T follicular helper cell (primary cell): ENCODE measurements around the gene EDN1.
A peak's percentile ranks its signal among the peaks of the same experiment; 100 is the strongest.

Experiments
- DNase-seq: peaks from one replicate; pipeline ENCODE4 v3.0.0-alpha.2; 2020; ENCODE audit warnings: low read depth
- total RNA-seq, 2 experiments: gene quantifications; one replicate each; lab custom pipeline; 2026; lab: John Stamatoyannopoulos, UW

Gene EDN1
- 0.35 to 0.96 reads per million in 2 experiments for total RNA-seq

GRCh38 chr6:12289933-12290820 is at the start of gene EDN1:
TSS of gene EDN1 (plus strand) at chr6:12290361. CDS start at chr6:12290630, 269 bp downstream.
- DNase-seq: peak; percentile 15

GRCh38 chr6:12241493-12242175 is 48.5 kb upstream of the EDN1 start:
- DNase-seq: no peak

- DNase-seq: no peak
Measured at GRCh38 chr6:12243169-12243568, 47.0 kb upstream of the EDN1 start.

GRCh38 chr6:12245360-12245759 is 44.8 kb upstream of the EDN1 start:
- DNase-seq: no peak

GRCh38 chr6:12245763-12246718 is 44.1 kb upstream of the EDN1 start:
- DNase-seq: no peak

- DNase-seq: no peak
Measured at GRCh38 chr6:12246900-12247299, 43.3 kb upstream of the EDN1 start.

- DNase-seq: no peak
Measured at GRCh38 chr6:12249541-12250382, 40.4 kb upstream of the EDN1 start.

- DNase-seq: no peak
Measured at GRCh38 chr6:12250383-12250770, 39.8 kb upstream of the EDN1 start.

- DNase-seq: no peak
Measured at GRCh38 chr6:12254210-12254609, 36.0 kb upstream of the EDN1 start.

GRCh38 chr6:12258191-12258590 is 32.0 kb upstream of the EDN1 start:
- no peak for DNase-seq

GRCh38 chr6:12258591-12259075 is 31.5 kb upstream of the EDN1 start:
- DNase-seq: no peak

- DNase-seq: no peak
Measured at GRCh38 chr6:12260458-12261093, 29.6 kb upstream of the EDN1 start.

GRCh38 chr6:12261502-12261901 is 28.7 kb upstream of the EDN1 start:
- no peak for DNase-seq

GRCh38 chr6:12262236-12263061 is 27.7 kb upstream of the EDN1 start:
- DNase-seq: no peak

- no peak for DNase-seq
Measured at GRCh38 chr6:12263403-12263802, 26.8 kb upstream of the EDN1 start.

- DNase-seq: no peak
Measured at GRCh38 chr6:12264671-12265070, 25.5 kb upstream of the EDN1 start.

- DNase-seq: no peak
Measured at GRCh38 chr6:12265296-12265695, 24.9 kb upstream of the EDN1 start.

GRCh38 chr6:12265791-12266190 is 24.4 kb upstream of the EDN1 start:
- no peak for DNase-seq

GRCh38 chr6:12266571-12266970 is 23.6 kb upstream of the EDN1 start:
- DNase-seq: no peak

GRCh38 chr6:12269110-12269509 is 21.1 kb upstream of the EDN1 start:
- DNase-seq: no peak
